CD14-positive monocyte (primary cell): ENCODE measurements around the gene SLC17A5. TPM values are rescaled to one million over a fixed set of nuclear protein-coding genes. Genes with fewer than 3 reads are reported as not detected.

ENCODE experiments used
- DNase-seq, 3 donors: peaks; one replicate each; pipeline ENCODE4 v3.0.0-alpha.2; 2011 to 2022
- H2AFZ ChIP-seq: 2 replicates; pipeline ENCODE4 v1.6.0; 2012; ENCODE audit warnings: mild to moderate bottlenecking, low read depth, low read length, inconsistent platforms; ENCODE audit not compliant: insufficient read depth, poor library complexity, severe bottlenecking
- H3K27ac ChIP-seq, 2 donors: 1 replicate in 1 of 2; 2 replicates in 1 of 2; pipeline ENCODE4 v1.5.1; 2012 to 2013; ENCODE audit warnings: low read length in 2 of 2, control low read depth in 1 of 2, inconsistent platforms in 1 of 2, low read depth in 1 of 2, mild to moderate bottlenecking in 1 of 2
- H3K27me3 ChIP-seq, 2 donors: one replicate each; pipeline versions ENCODE4 v1.6.0 to v1.6.1; 2011 to 2013; ENCODE audit warnings: low read length in 2 of 2; ENCODE audit not compliant: control insufficient read depth in 2 of 2, insufficient read depth in 2 of 2
- H3K36me3 ChIP-seq, 2 donors: replicated peaks in 1 of 2; 1 replicate in 1 of 2; 2 replicates in 1 of 2; pipeline versions ENCODE4 v1.5.1 to v1.6.1; 2012 to 2013; ENCODE audit warnings: low read length in 2 of 2, control low read depth in 1 of 2, inconsistent platforms in 1 of 2, mild to moderate bottlenecking in 1 of 2; ENCODE audit not compliant: insufficient read depth in 2 of 2, control insufficient read depth in 1 of 2
- H3K4me1 ChIP-seq, 2 donors: 1 replicate in 1 of 2; 2 replicates in 1 of 2; pipeline versions ENCODE4 v1.5.1 to v1.6.1; 2012 to 2013; ENCODE audit warnings: low read length in 2 of 2, control low read depth in 1 of 2, inconsistent platforms in 1 of 2, mild to moderate bottlenecking in 1 of 2, moderate library complexity in 1 of 2; ENCODE audit not compliant: insufficient read depth in 2 of 2, control insufficient read depth in 1 of 2
- H3K4me2 ChIP-seq: replicated peaks from 2 replicates; pipeline ENCODE3; 2012; ENCODE audit warnings: low read length, moderate library complexity, mild to moderate bottlenecking; ENCODE audit not compliant: poor library complexity, severe bottlenecking; ENCODE audit errors: extremely low read depth
- H3K4me3 ChIP-seq, 3 experiments: fragments of 200-600 bp in 1 of 3; sonication (generic) in 1 of 3; replicated peaks in 1 of 3; 1 replicate in 2 of 3; 2 replicates in 1 of 3; pipeline ENCODE4 v1.5.1; 2011 to 2013; ENCODE audit warnings: low read length in 3 of 3, mild to moderate bottlenecking in 3 of 3, control low read depth in 2 of 3, low read depth in 2 of 3, inconsistent platforms in 1 of 3, moderate library complexity in 1 of 3
- H3K79me2 ChIP-seq: 2 replicates; pipeline ENCODE4 v1.6.0; 2012; ENCODE audit warnings: mild to moderate bottlenecking, control low read depth, inconsistent platforms, low read length, moderate library complexity; ENCODE audit not compliant: insufficient read depth
- H3K9ac ChIP-seq: 2 replicates; pipeline ENCODE4 v1.6.0; 2017; ENCODE audit warnings: low read length, mild to moderate bottlenecking; ENCODE audit not compliant: insufficient read depth, poor library complexity, severe bottlenecking
- H3K9me3 ChIP-seq, 2 donors: replicated peaks in 1 of 2; 1 replicate in 1 of 2; 2 replicates in 1 of 2; pipeline versions ENCODE4 v1.5.1 to v1.6.1; 2012 to 2013; ENCODE audit warnings: low read length in 2 of 2, control low read depth in 1 of 2; ENCODE audit not compliant: control insufficient read depth in 1 of 2, insufficient read depth in 1 of 2
- H4K20me1 ChIP-seq: 2 replicates; pipeline ENCODE4 v1.6.0; 2012; ENCODE audit warnings: mild to moderate bottlenecking, low read length, control low read depth, moderate library complexity; ENCODE audit not compliant: insufficient read depth
- H3K27ac Mint-ChIP-seq, 7 donors: one replicate each; pipeline ENCODE4 v1.8.0; 2020; ENCODE audit warnings: mild to moderate bottlenecking in 7 of 7, mixed read lengths in 7 of 7, moderate library complexity in 6 of 7, inconsistent platforms in 2 of 7
- H3K27me3 Mint-ChIP-seq, 3 donors: one replicate each; pipeline ENCODE4 v1.8.0; 2021 to 2022; ENCODE audit warnings: low read depth in 3 of 3, mild to moderate bottlenecking in 3 of 3, mixed read lengths in 3 of 3, moderate library complexity in 3 of 3, inconsistent platforms in 1 of 3
- H3K36me3 Mint-ChIP-seq, 2 donors: one replicate each; pipeline ENCODE4 v1.8.0; 2020; ENCODE audit warnings: mixed read lengths in 2 of 2, inconsistent platforms in 1 of 2, mild to moderate bottlenecking in 1 of 2
- H3K4me1 Mint-ChIP-seq: one replicate; pipeline ENCODE4 v1.8.0; 2020; ENCODE audit warnings: mild to moderate bottlenecking, mixed read lengths
- H3K4me3 Mint-ChIP-seq, 2 donors: one replicate each; pipeline ENCODE4 v1.8.0; 2020; ENCODE audit warnings: mild to moderate bottlenecking in 2 of 2, mixed read lengths in 2 of 2, moderate library complexity in 1 of 2
- H3K9me3 Mint-ChIP-seq, 7 donors: one replicate each; pipeline ENCODE4 v1.8.0; 2020 to 2022; ENCODE audit warnings: mixed read lengths in 7 of 7, mild to moderate bottlenecking in 6 of 7, moderate library complexity in 6 of 7, inconsistent platforms in 2 of 7
- CTCF ChIP-seq: fragments of 200-600 bp; IDR thresholded peaks from one replicate; pipeline ENCODE4 v1.8.0; 2022; ENCODE audit warnings: antibody characterized with exemption, mild to moderate bottlenecking
- WGBS: methylation state at CpG from one replicate; pipeline ENCODE4 v1.1.5; 2013; ENCODE audit warnings: missing lambda C conversion rate; ENCODE audit not compliant: insufficient coverage; 5-methylcytosine and 5-hydroxymethylcytosine counted together
- intact Hi-C, 2 donors: fragments of 100-400 bp; cut with micrococcal nuclease; formaldehyde crosslinking; loops; one replicate each; pipeline versions ENCODE4 v1.15.0 to v1.15.1; 2023
- polyA plus RNA-seq, 3 donors: library from polyadenylated mRNA; depleted of rRNA in 1 of 3; unstranded in 2 of 3; stranded (reverse) in 1 of 3; fragments of 300-500 nt in 2 of 3; fragments of >200 nt in 1 of 3; fragmentation: Illumina TruSeq in 2 of 3; gene quantifications; 1 replicate in 2 of 3; 2 replicates in 1 of 3; pipeline ENCODE4 v1.2.3, GENCODE V29; 2012 to 2021

SLC17A5 gene
- polyA plus RNA-seq, 3 donors: 5.3 to 11.6 (median 9.4) TPM

DNA sequence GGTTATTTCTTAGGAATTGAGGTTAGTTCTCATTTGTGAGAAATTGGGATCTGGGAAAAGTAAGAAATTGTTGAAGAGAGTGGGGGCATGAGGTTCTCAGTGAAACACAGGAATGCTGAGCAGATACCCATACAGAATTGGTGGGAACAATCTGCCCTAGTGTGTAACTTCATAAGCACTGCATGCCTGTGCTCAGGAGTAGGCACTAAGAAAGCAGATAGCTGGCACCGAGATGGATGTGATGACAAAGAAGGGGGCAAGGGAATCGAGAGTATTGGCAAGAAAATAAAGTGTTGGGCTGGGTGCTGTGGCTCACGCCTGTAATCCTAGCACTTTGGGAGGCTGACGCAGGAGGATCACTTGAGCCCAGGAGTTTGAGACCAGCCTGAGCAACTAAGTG lies 4.0 kb downstream of the SLC17A5 start:
- intact Hi-C loops: loop anchor here (5.0 to 10.0 kb wide), 2 partner anchors 65 to 127 kb away; partner anchors contain the start of gene EEF1A1 (in 1 of the 2)
- no peaks in the 10 kb centered on the region for H4K20me1 ChIP-seq
- H3K4me3 Mint-ChIP-seq: no peak overlapping the region

GRCh38 chr6:73648166-73648565 lies 5.6 kb downstream of the SLC17A5 start:
- Histone ChIP-seq H3K4me2 (no peak overlapping the region), H2AFZ (no peak overlapping the region), H3K4me1 (peaks cover 10 to 25% of the 10 kb centered on the region in 2 donors), H3K27ac (no peak overlapping the region), H3K36me3 (peaks cover 3 to 25% of the 10 kb centered on the region in 2 donors), H3K4me3 (no peak overlapping the region), H3K9me3 (no peaks in the 10 kb centered on the region), H4K20me1 (no peaks in the 10 kb centered on the region), H3K27me3 (no peaks in the 10 kb centered on the region), H3K79me2 (peaks cover 37% of the 10 kb centered on the region), H3K9ac (no peak overlapping the region)
- H3K36me3 Mint-ChIP-seq: peaks cover 13 to 22% of the 10 kb centered on the region in 2 donors
- no peak overlapping the region for H3K4me3 Mint-ChIP-seq
- no peak for TF ChIP-seq CTCF
- no peak for DNase-seq
- H3K4me1 Mint-ChIP-seq: peaks cover 29% of the 10 kb centered on the region
- H3K27ac Mint-ChIP-seq: no peak overlapping the region
- no peaks in the 10 kb centered on the region for H3K9me3 Mint-ChIP-seq
- intact Hi-C loops: no loop called here
- H3K27me3 Mint-ChIP-seq: no peaks in the 10 kb centered on the region

More for the DNA sequence above, 4.0 kb downstream of the SLC17A5 start:
- no peaks in the 10 kb centered on the region for H3K9me3 ChIP-seq
- H3K79me2 ChIP-seq: peaks cover 41% of the 10 kb centered on the region
- 58% methylated on average over 3 of the region's 4 CpGs for WGBS
- H3K27me3 Mint-ChIP-seq: no peaks in the 10 kb centered on the region
- H3K36me3 ChIP-seq: peaks cover 3 to 25% of the 10 kb centered on the region in 2 donors
- peak overlapping the region in 2 of 7 donors; percentile 13 to 68 for H3K27ac Mint-ChIP-seq
- no peak overlapping the region for H3K4me3 ChIP-seq
- H3K27ac ChIP-seq: no peak overlapping the region
- H3K27me3 ChIP-seq: no peaks in the 10 kb centered on the region
- no peak for DNase-seq
- H3K9ac ChIP-seq: no peak overlapping the region
- H3K4me2 ChIP-seq: no peak overlapping the region
- H2AFZ ChIP-seq: no peak overlapping the region
- TF ChIP-seq CTCF: no peak
- H3K4me1 ChIP-seq: peaks cover 9 to 23% of the 10 kb centered on the region in 2 donors
- H3K36me3 Mint-ChIP-seq: peaks cover 13 to 22% of the 10 kb centered on the region in 2 donors
- peaks cover 26% of the 10 kb centered on the region for H3K4me1 Mint-ChIP-seq
- no peaks in the 10 kb centered on the region for H3K9me3 Mint-ChIP-seq
